PC-3 (cell line): ENCODE measurements around the gene LBP. TPM values are rescaled to one million over a fixed set of nuclear protein-coding genes. Genes with fewer than 3 reads are reported as not detected.

Experiments
- ATAC-seq: fragments of 200-7000 bp; cut with Tn5 transposase; 2 replicates; pipeline ENCODE4 v1.9.1; 2020; ENCODE audit warnings: mild to moderate bottlenecking, moderate library complexity
- BruUV-seq: library from RNA; stranded (reverse); fragments of 400-500 nt; replicated peaks from 2 replicates; lab custom pipeline; 2021; lab: Mats Ljungman, UMichigan
- CTCF ChIA-PET: fragments of 300-600 bp; sonication (Branson Sonifier 250); formaldehyde crosslinking; loops from one replicate; lab custom pipeline; 2022; ENCODE audit warnings: antibody characterized with exemption; lab: Charles Lee
- POLR2A ChIA-PET: fragments of 300-600 bp; sonication (Branson Sonifier 250); formaldehyde crosslinking; loops from one replicate; lab custom pipeline; 2022; ENCODE audit warnings: antibody characterized with exemption; ENCODE audit not compliant: unreplicated experiment; lab: Charles Lee
- DNase-seq: peaks from one replicate; pipeline ENCODE4 v3.0.0-alpha.2; 2015
- H2AFZ ChIP-seq: fragments of 300-600 bp; sonication (generic); 2 replicates; pipeline ENCODE4 v1.6.0; 2016; ENCODE audit warnings: antibody characterized with exemption, low read length
- H3F3A ChIP-seq: fragments of 300-600 bp; sonication (generic); one replicate; pipeline ENCODE4 v1.6.0; 2017; ENCODE audit warnings: antibody characterized with exemption, low read length, control low read depth, mild to moderate bottlenecking; ENCODE audit not compliant: unreplicated experiment
- H3K27ac ChIP-seq: fragments of 300-600 bp; sonication (generic); 2 replicates; pipeline ENCODE4 v1.5.1; 2016; ENCODE audit warnings: mild to moderate bottlenecking, low read length
- H3K27me3 ChIP-seq: fragments of 300-600 bp; sonication (generic); 2 replicates; pipeline ENCODE4 v1.6.1; 2016; ENCODE audit warnings: low read length, mixed read lengths
- H3K36me3 ChIP-seq: fragments of 300-600 bp; sonication (generic); 2 replicates; pipeline ENCODE4 v1.6.1; 2016; ENCODE audit warnings: low read depth, mixed run types, low read length, mixed read lengths
- H3K4me1 ChIP-seq: fragments of 300-600 bp; sonication (generic); 2 replicates; pipeline ENCODE4 v1.5.1; 2016; ENCODE audit warnings: low read length; ENCODE audit not compliant: insufficient read depth
- H3K4me2 ChIP-seq: fragments of 300-600 bp; sonication (generic); 2 replicates; pipeline ENCODE4 v1.6.0; 2016; ENCODE audit warnings: low read length
- H3K4me3 ChIP-seq: fragments of 300-600 bp; sonication (generic); 2 replicates; pipeline ENCODE4 v1.5.1; 2016; ENCODE audit warnings: mild to moderate bottlenecking, low read length, mixed read lengths
- H3K79me2 ChIP-seq: fragments of 300-600 bp; sonication (generic); 2 replicates; pipeline ENCODE4 v1.6.1; 2017; ENCODE audit warnings: low read length, mixed read lengths
- H3K9ac ChIP-seq: fragments of 300-600 bp; sonication (generic); 2 replicates; pipeline ENCODE4 v1.6.0; 2016; ENCODE audit warnings: mild to moderate bottlenecking, low read length
- H3K9me2 ChIP-seq: fragments of 300-600 bp; sonication (generic); replicated peaks from 2 replicates; pipeline ENCODE4 v1.6.1; 2016; ENCODE audit warnings: mixed run types, low read length, mixed read lengths
- H3K9me3 ChIP-seq: fragments of 300-600 bp; sonication (generic); 2 replicates; pipeline ENCODE4 v1.6.1; 2016; ENCODE audit warnings: low read length, mixed read lengths
- H4K20me1 ChIP-seq: fragments of 300-600 bp; sonication (generic); 2 replicates; pipeline ENCODE4 v1.6.1; 2016; ENCODE audit warnings: low read length, mixed read lengths
- CTCF ChIP-seq: fragments of 300-600 bp; sonication (generic); conservative IDR thresholded peaks from 2 replicates; pipeline ENCODE4 v1.5.1; 2017; ENCODE audit warnings: antibody characterized with exemption, low read depth, mild to moderate bottlenecking, low read length
- EZH2 ChIP-seq: fragments of 300-600 bp; sonication (generic); IDR thresholded peaks from one replicate; pipeline ENCODE4 v1.6.1; 2017; ENCODE audit warnings: antibody characterized with exemption, mild to moderate bottlenecking, low read length; ENCODE audit not compliant: unreplicated experiment
- EZH2phosphoT487 ChIP-seq: fragments of 300-600 bp; sonication (generic); IDR thresholded peaks from 2 replicates; pipeline ENCODE4 v1.6.1; 2018; ENCODE audit warnings: mild to moderate bottlenecking, antibody characterized with exemption, low read length, borderline replicate concordance
- intact Hi-C: fragments of 100-400 bp; cut with micrococcal nuclease; formaldehyde crosslinking; loops from 2 replicates; pipeline ENCODE4 v1.9.0; 2023
- total RNA-seq: library from RNA; depleted of rRNA; stranded (reverse); fragments of >200 nt; gene quantifications from 2 replicates; pipeline ENCODE4 v1.2.3, GENCODE V29; 2014

The LBP gene
- total RNA-seq, 1 experiment from 2014 or later, result not detected

- H3K9me2 ChIP-seq, result no peaks in the 10 kb centered on the region
- no peak for TF ChIP-seq EZH2phosphoT487
- TF ChIP-seq CTCF, result peak; percentile 92
- ChIA-PET POLR2A (interaction anchor here (0.5 kb wide), 1 partner anchor 47 kb away, joined by 4 read pairs; no protein-coding TSS in a partner anchor), CTCF (interaction anchor here (0.5 to 1.1 kb wide), 9 partner anchors 9 to 709 kb away, joined by 3 to 13 read pairs (median 4); no protein-coding TSS in a partner anchor)
- no peaks in the 10 kb centered on the region for H3K36me3 ChIP-seq
- H3K4me3 ChIP-seq, result no peak overlapping the region
- no peaks in the 10 kb centered on the region for H4K20me1 ChIP-seq
- H2AFZ ChIP-seq, result no peak overlapping the region
- BruUV-seq, result no TSS peak
- no peak overlapping the region for H3K27ac ChIP-seq
- no peaks in the 10 kb centered on the region for H3K79me2 ChIP-seq
- DNase-seq (peak; percentile 75), ATAC-seq (peak; percentile 79)
- no peaks in the 10 kb centered on the region for H3F3A ChIP-seq
- H3K9me3 ChIP-seq, result no peaks in the 10 kb centered on the region
- no peak overlapping the region for H3K9ac ChIP-seq
- H3K4me2 ChIP-seq, result no peak overlapping the region
- intact Hi-C loops, result loop anchor here (1.0 kb wide), 2 partner anchors 31 to 93 kb away; no protein-coding TSS in a partner anchor
- no peaks in the 10 kb centered on the region for H3K27me3 ChIP-seq
- H3K4me1 ChIP-seq, result 0 out of 2 replicates have a peak, but pooled peaks cover 3% of the 10 kb centered on the region
Observed at GRCh38 chr20:38321959-38322598, 24.2 kb upstream of the LBP start.

GRCh38 chr20:38324159-38324558 is 22.1 kb upstream of the LBP start:
- H3K36me3 ChIP-seq, result no peaks in the 10 kb centered on the region
- no peak overlapping the region for H3K4me2 ChIP-seq
- no peak for DNase-seq
- no TSS peak for BruUV-seq
- no peak overlapping the region for H3K27ac ChIP-seq
- no peak for ATAC-seq
- no peak overlapping the region for H3K9ac ChIP-seq
- no peaks in the 10 kb centered on the region for H3K27me3 ChIP-seq
- no peaks in the 10 kb centered on the region for H3K79me2 ChIP-seq
- no peaks in the 10 kb centered on the region for H4K20me1 ChIP-seq
- H3K4me1 ChIP-seq, result 0 out of 2 replicates have a peak, but pooled peaks cover 3% of the 10 kb centered on the region
- intact Hi-C loops, result no loop called here
- ChIA-PET CTCF (no interaction called here), POLR2A (no interaction called here)
- H3K9me3 ChIP-seq, result no peaks in the 10 kb centered on the region
- H3K9me2 ChIP-seq, result no peaks in the 10 kb centered on the region
- no peaks in the 10 kb centered on the region for H3F3A ChIP-seq
- no peak overlapping the region for H3K4me3 ChIP-seq
- TF ChIP-seq CTCF, result no peak
- TF ChIP-seq EZH2, result no peak
- no peak for TF ChIP-seq EZH2phosphoT487
- H2AFZ ChIP-seq, result no peak overlapping the region

GRCh38 chr20:38325167-38325566 is 21.1 kb upstream of the LBP start:
- intact Hi-C loops, result no loop called here
- no peaks in the 10 kb centered on the region for H3K79me2 ChIP-seq
- DNase-seq (no peak), ATAC-seq (no peak)
- H4K20me1 ChIP-seq, result no peaks in the 10 kb centered on the region
- no peaks in the 10 kb centered on the region for H3K9me3 ChIP-seq
- no peaks in the 10 kb centered on the region for H3K27me3 ChIP-seq
- H3K9me2 ChIP-seq, result no peaks in the 10 kb centered on the region
- BruUV-seq, result no TSS peak
- no peaks in the 10 kb centered on the region for H3F3A ChIP-seq
- POLR2A ChIA-PET, result no interaction called here
- H2AFZ ChIP-seq, result no peak overlapping the region
- 0 out of 2 replicates have a peak, but pooled peaks cover 3% of the 10 kb centered on the region for H3K4me1 ChIP-seq
- H3K4me2 ChIP-seq, result no peak overlapping the region
- no peak overlapping the region for H3K4me3 ChIP-seq
- CTCF ChIA-PET, result no interaction called here
- no peak overlapping the region for H3K27ac ChIP-seq
- no peak overlapping the region for H3K9ac ChIP-seq
- H3K36me3 ChIP-seq, result no peaks in the 10 kb centered on the region
- TF ChIP-seq CTCF (no peak), EZH2 (no peak), EZH2phosphoT487 (no peak)
